Duodenal mucosa (tissue), 2 donors: ENCODE data around the gene NTRK2.

Experiments used
- H3K27ac ChIP-seq: one replicate; pipeline ENCODE4 v1.7.0; 2013; ENCODE audit warnings: low read depth, low read length
- H3K27me3 ChIP-seq, 2 donors: one replicate each; pipeline ENCODE4 v1.7.0; 2013; ENCODE audit warnings: low read length in 2 of 2, control low read depth in 1 of 2; ENCODE audit not compliant: insufficient read depth in 2 of 2, control insufficient read depth in 1 of 2
- H3K36me3 ChIP-seq, 2 donors: one replicate each; pipeline ENCODE4 v1.7.0; 2013; ENCODE audit warnings: low read length in 2 of 2, control low read depth in 1 of 2; ENCODE audit not compliant: insufficient read depth in 2 of 2, control insufficient read depth in 1 of 2
- H3K4me1 ChIP-seq, 2 donors: one replicate each; pipeline ENCODE4 v1.7.0; 2013; ENCODE audit warnings: low read length in 2 of 2, control low read depth in 1 of 2; ENCODE audit not compliant: insufficient read depth in 2 of 2, control insufficient read depth in 1 of 2
- H3K4me3 ChIP-seq, 2 donors: one replicate each; pipeline ENCODE4 v1.7.0; 2013; ENCODE audit warnings: low read length in 2 of 2, low read depth in 1 of 2
- H3K9ac ChIP-seq, 2 donors: one replicate each; pipeline ENCODE4 v1.7.0; 2013; ENCODE audit warnings: low read length in 2 of 2, low read depth in 1 of 2
- H3K9me3 ChIP-seq, 2 donors: one replicate each; pipeline ENCODE4 v1.7.0; 2013; ENCODE audit warnings: low read length in 2 of 2, control low read depth in 1 of 2; ENCODE audit not compliant: control insufficient read depth in 1 of 2

The NTRK2 gene

DNA sequence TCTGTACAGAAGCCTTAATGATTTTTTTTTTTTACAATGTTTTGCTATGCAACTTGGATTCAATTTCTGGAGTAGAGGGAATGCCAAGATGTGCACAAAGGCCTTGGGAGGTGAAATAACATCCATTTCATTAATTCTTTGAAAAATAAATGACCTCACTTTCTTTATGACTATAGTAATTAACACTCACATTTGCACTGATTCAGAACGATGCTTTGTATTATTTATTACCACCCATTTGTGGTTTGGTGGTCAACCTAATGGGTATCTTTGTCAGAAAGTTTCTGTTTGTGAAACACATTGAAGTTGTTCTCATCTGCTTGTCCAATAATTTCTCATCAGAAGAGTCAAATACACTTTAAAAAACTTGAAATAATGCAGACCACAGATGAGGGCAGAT is 169.3 kb downstream of the NTRK2 start:
- Histone ChIP-seq H3K4me1 (no peaks in the 10 kb centered on the region), H3K27ac (no peak overlapping the region)

DNA sequence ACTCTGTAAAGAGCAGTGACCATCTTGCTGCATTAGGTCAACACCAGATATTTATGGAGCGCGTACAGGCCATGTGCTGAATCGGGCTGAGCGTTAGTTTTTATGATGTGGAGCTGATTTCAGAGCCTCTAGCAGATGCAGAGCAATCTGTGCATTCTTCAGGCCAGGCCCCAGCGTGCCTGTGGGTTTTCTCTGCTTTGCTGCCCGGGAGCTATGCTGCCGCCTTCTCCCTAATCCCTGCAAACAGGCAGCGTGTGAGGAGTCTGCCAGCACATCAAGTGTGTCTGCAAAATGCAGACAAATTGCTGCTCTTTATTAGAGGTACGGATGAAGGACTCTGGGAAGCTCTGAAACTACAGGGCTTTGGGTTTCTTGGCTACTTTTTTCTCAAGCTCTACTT is 170.0 kb downstream of the NTRK2 start:
- no peak overlapping the region for H3K9ac ChIP-seq
- no peaks in the 10 kb centered on the region for H3K36me3 ChIP-seq
- no peak overlapping the region for H3K27ac ChIP-seq
- no peaks in the 10 kb centered on the region for H3K9me3 ChIP-seq
- H3K4me3 ChIP-seq = no peak overlapping the region
- H3K27me3 ChIP-seq = no peaks in the 10 kb centered on the region
- no peaks in the 10 kb centered on the region for H3K4me1 ChIP-seq

More for the DNA sequence above, 169.3 kb downstream of the NTRK2 start:
- no peaks in the 10 kb centered on the region for H3K36me3 ChIP-seq
- no peaks in the 10 kb centered on the region for H3K27me3 ChIP-seq
- H3K9me3 ChIP-seq = no peaks in the 10 kb centered on the region
- no peak overlapping the region for H3K4me3 ChIP-seq
- H3K9ac ChIP-seq = no peak overlapping the region

DNA sequence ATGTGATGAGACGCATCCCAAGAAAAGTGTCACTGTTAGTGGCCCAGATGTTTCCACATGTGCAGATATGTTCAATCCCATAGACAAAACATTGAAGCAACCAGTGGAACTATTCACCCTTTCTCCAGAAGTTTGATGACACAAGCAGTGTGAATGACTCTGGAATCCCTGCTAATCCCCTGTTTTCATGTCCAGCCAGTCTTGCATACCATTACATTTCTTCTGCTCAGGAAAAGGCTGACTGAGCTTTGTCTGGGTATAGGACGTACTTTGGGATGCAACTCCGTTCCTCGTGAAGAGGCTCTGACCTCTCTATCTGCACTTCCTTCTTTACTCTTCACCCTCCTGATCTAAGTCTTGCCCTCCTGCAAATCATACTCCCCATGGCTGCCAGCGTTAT is 172.4 kb downstream of the NTRK2 start:
- Histone ChIP-seq H3K27me3 (no peaks in the 10 kb centered on the region), H3K27ac (no peak overlapping the region)

DNA sequence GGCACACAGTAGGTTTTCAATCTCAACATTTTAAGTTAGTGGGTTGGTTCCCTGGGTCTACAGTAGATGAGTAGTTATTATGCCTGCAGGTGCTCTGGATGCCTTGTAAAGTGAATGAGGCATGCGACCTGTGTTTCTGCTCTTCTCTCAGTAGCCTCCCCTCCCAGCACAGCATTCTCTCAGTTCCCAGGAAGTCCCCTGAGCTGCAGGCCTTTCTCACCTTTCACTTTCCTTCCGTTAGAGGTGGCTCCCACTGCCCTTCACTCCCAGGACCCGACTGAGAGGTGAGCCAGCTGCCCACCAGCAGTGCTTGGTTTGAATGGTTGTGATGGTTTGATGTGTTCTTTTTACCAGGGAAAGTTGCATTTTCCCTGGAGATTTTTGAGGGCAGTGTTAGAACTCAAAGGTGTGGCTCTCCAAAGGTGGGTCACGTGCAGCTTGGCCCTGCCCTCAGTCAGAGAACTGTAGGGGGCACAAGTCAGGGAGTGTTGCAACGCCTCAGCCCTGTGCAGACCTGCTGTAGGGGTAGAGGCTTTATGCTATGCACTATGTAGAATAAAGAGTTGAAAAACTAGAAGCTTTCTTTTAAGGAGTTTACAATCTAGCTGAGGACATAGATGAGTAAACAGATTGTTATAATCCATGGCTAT is 173.8 kb downstream of the NTRK2 start:
- no peaks in the 10 kb centered on the region for H3K4me1 ChIP-seq
- no peak overlapping the region for H3K9ac ChIP-seq
- no peaks in the 10 kb centered on the region for H3K36me3 ChIP-seq
- no peaks in the 10 kb centered on the region for H3K9me3 ChIP-seq
- H3K27me3 ChIP-seq = no peaks in the 10 kb centered on the region
- H3K27ac ChIP-seq = no peak overlapping the region
- no peak overlapping the region for H3K4me3 ChIP-seq

More for the DNA sequence above, 172.4 kb downstream of the NTRK2 start:
- no peaks in the 10 kb centered on the region for H3K36me3 ChIP-seq
- no peaks in the 10 kb centered on the region for H3K4me1 ChIP-seq
- H3K4me3 ChIP-seq = no peak overlapping the region
- H3K9ac ChIP-seq = no peak overlapping the region
- H3K9me3 ChIP-seq = no peaks in the 10 kb centered on the region

DNA sequence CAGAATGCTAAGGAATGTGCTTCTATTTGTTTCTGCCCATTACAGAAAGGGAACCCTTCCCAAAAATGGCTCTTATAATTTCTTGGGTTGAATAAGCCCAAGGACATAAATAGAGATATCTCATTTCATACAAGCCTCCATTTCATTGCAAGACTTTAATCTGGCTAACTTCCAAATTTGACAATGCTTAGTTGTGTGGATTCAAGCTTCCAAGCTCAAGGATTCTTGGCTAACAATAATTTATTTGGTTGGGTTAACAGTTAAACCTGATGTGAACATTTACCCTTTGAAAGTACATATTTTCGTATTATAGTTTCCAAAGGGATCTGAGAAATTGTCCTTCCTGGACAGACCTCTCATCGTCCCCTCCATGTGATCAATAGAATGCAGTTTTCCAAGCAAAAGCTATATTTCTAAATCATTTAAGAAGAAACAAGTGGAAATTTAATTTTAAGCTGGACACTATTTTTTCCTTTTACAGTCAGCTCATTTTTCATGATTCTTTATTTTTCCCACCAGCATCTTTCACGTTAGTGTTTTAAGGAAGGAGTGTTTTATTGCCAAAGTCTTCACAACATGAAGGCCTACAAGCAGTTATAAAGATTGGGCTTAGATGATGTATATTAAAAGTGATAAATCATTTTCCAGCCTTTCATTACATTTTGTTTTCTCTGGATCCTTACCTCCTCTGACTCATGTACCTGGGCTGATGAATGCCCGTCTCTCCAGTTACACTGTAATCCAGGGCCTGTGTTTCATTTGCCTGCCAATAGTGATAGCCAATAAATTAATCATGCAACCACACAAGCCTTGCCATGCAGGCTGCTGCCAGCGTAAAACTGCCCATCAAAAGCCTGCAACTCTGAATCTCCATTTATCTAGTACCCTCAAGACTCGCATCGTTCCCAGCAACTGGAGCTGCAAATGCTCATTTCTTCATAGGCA is 176.7 kb downstream of the NTRK2 start:
- no peak overlapping the region for H3K27ac ChIP-seq

DNA sequence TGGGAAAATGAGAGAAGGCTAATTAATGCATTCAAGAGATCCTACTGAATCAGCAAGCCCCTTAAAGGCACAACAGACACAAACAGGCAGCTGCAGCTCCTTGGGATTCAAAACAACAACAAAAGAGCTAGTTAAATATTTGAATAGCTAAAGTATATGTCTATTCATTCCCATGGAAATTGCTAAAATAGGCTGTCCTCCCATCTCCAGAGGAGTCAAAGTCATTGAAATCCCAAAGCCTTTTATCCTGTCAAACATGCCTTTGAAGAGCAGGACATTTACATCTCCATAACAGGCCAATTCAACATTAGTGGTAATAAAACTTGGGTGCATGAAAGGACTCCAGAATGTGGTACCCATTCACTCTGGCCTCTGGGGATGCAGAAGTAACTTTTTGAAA is 177.4 kb downstream of the NTRK2 start:
- Histone ChIP-seq H3K9ac (no peak overlapping the region), H3K27ac (no peak overlapping the region), H3K27me3 (no peaks in the 10 kb centered on the region), H3K4me3 (no peak overlapping the region), H3K36me3 (no peaks in the 10 kb centered on the region), H3K4me1 (no peaks in the 10 kb centered on the region), H3K9me3 (no peaks in the 10 kb centered on the region)

More for the DNA sequence above, 176.7 kb downstream of the NTRK2 start:
- Histone ChIP-seq H3K27me3 (no peaks in the 10 kb centered on the region), H3K4me1 (no peaks in the 10 kb centered on the region), H3K9ac (no peak overlapping the region), H3K9me3 (no peaks in the 10 kb centered on the region), H3K4me3 (no peak overlapping the region), H3K36me3 (no peaks in the 10 kb centered on the region)

DNA sequence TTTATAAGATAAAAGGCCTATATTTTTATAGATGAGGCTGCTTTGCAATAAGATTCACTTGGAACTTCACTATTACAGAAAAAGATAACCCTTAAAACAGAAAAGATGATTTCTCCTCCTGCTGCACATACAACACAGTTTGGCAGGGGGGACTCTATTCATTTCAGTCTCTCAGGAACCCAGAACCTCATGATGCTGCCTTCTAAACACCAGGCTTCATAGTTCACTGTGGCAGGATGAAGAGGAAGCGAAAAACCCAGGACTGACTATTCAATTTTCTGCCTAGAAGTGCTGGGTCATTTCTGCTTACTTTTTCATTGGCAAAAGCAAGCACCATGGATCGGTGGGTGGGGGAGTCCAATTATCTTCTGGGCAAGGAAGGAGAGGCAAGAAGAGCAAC is 179.5 kb downstream of the NTRK2 start:
- Histone ChIP-seq H3K9ac (no peak overlapping the region), H3K4me1 (no peaks in the 10 kb centered on the region), H3K9me3 (no peaks in the 10 kb centered on the region), H3K4me3 (no peak overlapping the region), H3K36me3 (no peaks in the 10 kb centered on the region), H3K27me3 (no peaks in the 10 kb centered on the region), H3K27ac (no peak overlapping the region)

DNA sequence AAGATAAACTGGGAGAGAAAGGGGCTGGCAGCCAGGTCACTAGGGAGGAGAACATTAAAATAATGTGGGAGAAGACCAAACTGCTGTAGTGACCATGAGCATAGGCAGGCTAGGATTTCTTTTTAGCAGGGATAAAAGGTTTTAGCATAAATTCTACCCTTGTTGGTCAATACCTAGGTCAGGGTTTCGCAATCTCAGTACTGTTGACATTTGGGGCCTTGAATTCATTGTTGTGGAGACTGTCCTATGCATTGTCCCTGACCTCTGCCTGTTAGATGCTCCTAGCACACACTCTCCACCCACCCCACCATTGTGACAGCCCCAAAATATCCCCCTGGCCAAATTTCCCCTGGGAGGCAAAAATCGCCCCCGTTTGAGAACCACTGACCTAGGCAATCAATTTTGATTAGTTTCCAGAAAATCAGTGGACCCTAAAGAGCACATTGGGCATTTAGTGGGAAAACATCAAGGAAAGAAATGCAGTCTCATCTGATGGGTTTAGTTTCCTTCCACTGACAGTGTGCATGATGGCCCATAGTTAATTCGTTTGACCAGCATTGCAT is 181.4 kb downstream of the NTRK2 start:
- Histone ChIP-seq H3K4me1 (no peaks in the 10 kb centered on the region), H3K9me3 (no peaks in the 10 kb centered on the region), H3K36me3 (no peaks in the 10 kb centered on the region), H3K27ac (no peak overlapping the region), H3K4me3 (no peak overlapping the region), H3K27me3 (no peaks in the 10 kb centered on the region), H3K9ac (no peak overlapping the region)

DNA sequence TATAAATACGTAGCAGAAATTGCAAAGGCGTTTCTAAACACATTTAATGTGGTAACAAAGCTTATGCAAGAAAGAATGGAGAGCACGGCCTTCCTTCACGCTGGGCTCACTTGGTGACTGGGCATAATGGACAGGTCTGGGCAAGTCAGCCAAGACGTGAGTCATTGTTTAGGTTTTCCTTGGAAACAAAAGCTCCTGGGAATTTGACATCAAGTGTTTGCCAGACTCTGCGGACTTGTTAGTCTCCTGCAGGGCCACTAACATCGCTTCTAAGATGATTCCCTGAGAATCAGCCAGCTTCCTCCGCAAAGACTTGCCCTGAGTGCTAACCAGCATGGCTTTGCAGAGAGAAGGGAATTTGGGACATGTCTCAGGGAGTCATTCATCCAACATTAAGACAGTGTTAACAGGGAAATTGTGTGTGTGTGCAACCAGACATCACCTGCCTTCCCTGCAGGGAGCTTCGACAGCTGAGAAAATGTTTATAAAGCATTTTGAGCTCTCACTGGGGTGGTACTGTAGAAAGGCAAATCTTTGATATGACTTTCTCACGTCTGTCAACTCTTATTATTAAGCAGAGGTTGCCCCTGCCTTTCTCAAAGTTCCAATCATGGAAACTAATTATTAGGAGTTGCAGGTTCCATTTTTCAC is 182.5 kb downstream of the NTRK2 start:
- Histone ChIP-seq H3K27ac (no peak overlapping the region), H3K4me1 (no peaks in the 10 kb centered on the region)

More for the DNA sequence above, 182.5 kb downstream of the NTRK2 start:
- no peaks in the 10 kb centered on the region for H3K36me3 ChIP-seq
- no peak overlapping the region for H3K9ac ChIP-seq
- H3K9me3 ChIP-seq = no peaks in the 10 kb centered on the region
- no peaks in the 10 kb centered on the region for H3K27me3 ChIP-seq
- H3K4me3 ChIP-seq = no peak overlapping the region
